H1 (cell line): ENCODE measurements around the gene C19orf12. TPM values are rescaled to one million over a fixed set of nuclear protein-coding genes. Genes with fewer than 3 reads are reported as not detected.

ENCODE experiments used
- CTCF ChIA-PET: fragments of 300-600 bp; sonication (Branson Sonifier 250); formaldehyde crosslinking; loops from one replicate; lab custom pipeline; 2021; ENCODE audit not compliant: partially characterized antibody; lab: Charles Lee
- POLR2A ChIA-PET: fragments of 300-600 bp; sonication (Branson Sonifier 250); formaldehyde crosslinking; loops from one replicate; lab custom pipeline; 2021; ENCODE audit warnings: inconsistent platforms; ENCODE audit not compliant: partially characterized antibody; lab: Charles Lee
- DNase-seq, 2 experiments: peaks; one replicate each; pipeline versions ENCODE4 v3.0.0 to v3.0.0-alpha.2; 2010 to 2022; ENCODE audit warnings: low spot score in 2 of 2, low read depth in 1 of 2, mixed read lengths in 1 of 2
- FAIRE-seq: peaks from 2 replicates; lab custom pipeline; 2011; peaks lifted over from hg19 to GRCh38; lab: Jason Lieb, UNC
- H2AFZ ChIP-seq: 2 replicates; pipeline ENCODE4 v1.8.1; 2012; ENCODE audit warnings: low read length, inconsistent platforms
- H2AK5ac ChIP-seq: 2 replicates; pipeline ENCODE4 v1.6.1; 2013; ENCODE audit warnings: low read depth, low read length
- H2BK120ac ChIP-seq: replicated peaks from 2 replicates; pipeline ENCODE3; 2013; ENCODE audit warnings: low read depth, low read length, inconsistent platforms
- H2BK12ac ChIP-seq: 2 replicates; pipeline ENCODE4 v1.6.1; 2013; ENCODE audit warnings: low read depth, low read length
- H2BK15ac ChIP-seq: 2 replicates; pipeline ENCODE4 v1.6.1; 2013; ENCODE audit warnings: low read length
- H2BK20ac ChIP-seq: 2 replicates; pipeline ENCODE4 v1.6.1; 2013; ENCODE audit warnings: low read length
- H2BK5ac ChIP-seq: 2 replicates; pipeline ENCODE4 v1.6.1; 2013; ENCODE audit warnings: low read depth, low read length
- H3K14ac ChIP-seq: 2 replicates; pipeline ENCODE4 v1.6.1; 2013; ENCODE audit warnings: inconsistent platforms; ENCODE audit not compliant: insufficient read length
- H3K18ac ChIP-seq: 2 replicates; pipeline ENCODE4 v1.6.1; 2013; ENCODE audit warnings: low read length; ENCODE audit errors: extremely low read depth
- H3K23ac ChIP-seq: 2 replicates; pipeline ENCODE4 v1.6.1; 2013; ENCODE audit warnings: inconsistent platforms; ENCODE audit not compliant: insufficient read length
- H3K23me2 ChIP-seq: 2 replicates; pipeline ENCODE4 v1.6.1; 2013; ENCODE audit warnings: low read depth, low read length
- H3K27ac ChIP-seq: 2 replicates; pipeline ENCODE4 v1.6.1; 2011; ENCODE audit warnings: low read depth, low read length, inconsistent platforms
- H3K27me3 ChIP-seq, 4 experiments: replicated peaks in 1 of 4; 1 replicate in 1 of 4; 2 replicates in 3 of 4; pipeline versions ENCODE4 v1.6.1 to v1.8.1; 2011 to 2013; ENCODE audit warnings: low read length in 3 of 4, mild to moderate bottlenecking in 3 of 4, inconsistent platforms in 2 of 4, mixed read lengths in 2 of 4, moderate library complexity in 1 of 4; ENCODE audit not compliant: control insufficient read depth in 3 of 4, insufficient read depth in 3 of 4; ENCODE audit errors: extremely low read depth in 1 of 4
- H3K36me3 ChIP-seq, 4 experiments: 2 replicates each; pipeline versions ENCODE4 v1.6.1 to v1.8.1; 2011 to 2013; ENCODE audit warnings: mild to moderate bottlenecking in 4 of 4, low read length in 3 of 4, moderate library complexity in 2 of 4, control low read depth in 1 of 4, inconsistent platforms in 1 of 4; ENCODE audit not compliant: insufficient read depth in 4 of 4, control insufficient read depth in 2 of 4
- H3K4ac ChIP-seq: replicated peaks from 2 replicates; pipeline ENCODE3; 2013; ENCODE audit warnings: low read length, low read depth, mixed read lengths, inconsistent platforms; ENCODE audit not compliant: insufficient read length
- H3K4me1 ChIP-seq, 4 experiments: replicated peaks in 1 of 4; 1 replicate in 1 of 4; 2 replicates in 3 of 4; pipeline versions ENCODE4 v1.6.1 to v1.8.1; 2011 to 2013; ENCODE audit warnings: low read length in 3 of 4, inconsistent platforms in 2 of 4, mixed read lengths in 1 of 4; ENCODE audit not compliant: insufficient read depth in 4 of 4, control insufficient read depth in 3 of 4
- H3K4me2 ChIP-seq, 2 experiments: 2 replicates each; pipeline versions ENCODE4 v1.6.1 to v1.8.1; 2011 to 2013; ENCODE audit warnings: low read depth in 2 of 2, low read length in 2 of 2, control low read depth in 1 of 2, inconsistent platforms in 1 of 2, mild to moderate bottlenecking in 1 of 2; ENCODE audit not compliant: insufficient read depth in 1 of 2
- H3K4me3 ChIP-seq, 4 experiments: fragments of 200-600, 300-600 bp in 1 of 4; sonication (generic), shearing (Covaris generic), sonication (Bioruptor Twin) in 1 of 4; 2 replicates each; pipeline versions ENCODE4 v1.5.1 to v1.8.1; 2011 to 2016; ENCODE audit warnings: low read length in 4 of 4, low read depth in 3 of 4, control low read depth in 2 of 4, inconsistent platforms in 2 of 4, mild to moderate bottlenecking in 2 of 4, mixed read lengths in 1 of 4, moderate library complexity in 1 of 4; ENCODE audit not compliant: insufficient read depth in 2 of 4; ENCODE audit errors: extremely low read depth in 1 of 4
- H3K56ac ChIP-seq: replicated peaks from 2 replicates; pipeline ENCODE3; 2013; ENCODE audit warnings: low read depth, mild to moderate bottlenecking, mixed read lengths, low read length, inconsistent platforms; ENCODE audit not compliant: insufficient read length
- H3K79me1 ChIP-seq: 2 replicates; pipeline ENCODE4 v1.6.1; 2013; ENCODE audit warnings: low read depth, low read length, control low read depth
- H3K79me2 ChIP-seq, 2 experiments: 2 replicates each; pipeline versions ENCODE4 v1.6.1 to v1.8.1; 2012 to 2013; ENCODE audit warnings: low read length in 2 of 2, mild to moderate bottlenecking in 2 of 2, inconsistent platforms in 1 of 2; ENCODE audit not compliant: insufficient read depth in 2 of 2, control insufficient read depth in 1 of 2
- H3K9ac ChIP-seq, 4 experiments: replicated peaks in 1 of 4; 1 replicate in 1 of 4; 2 replicates in 3 of 4; pipeline versions ENCODE4 v1.6.1 to v1.8.1; 2011 to 2013; ENCODE audit warnings: low read depth in 3 of 4, low read length in 3 of 4, control low read depth in 2 of 4, mild to moderate bottlenecking in 2 of 4, moderate library complexity in 2 of 4, inconsistent platforms in 1 of 4; ENCODE audit errors: extremely low read depth in 1 of 4
- H3K9me3 ChIP-seq, 2 experiments: 2 replicates each; pipeline versions ENCODE4 v1.6.1 to v1.8.1; 2012 to 2013; ENCODE audit warnings: mild to moderate bottlenecking in 2 of 2, moderate library complexity in 2 of 2, control low read depth in 1 of 2, inconsistent platforms in 1 of 2, low read depth in 1 of 2, low read length in 1 of 2, mixed read lengths in 1 of 2; ENCODE audit not compliant: insufficient read depth in 2 of 2
- H4K20me1 ChIP-seq, 2 experiments: replicated peaks in 1 of 2; 2 replicates each; pipeline versions ENCODE3 to v1.8.1; 2011 to 2013; ENCODE audit warnings: inconsistent platforms in 2 of 2, low read length in 2 of 2, mild to moderate bottlenecking in 1 of 2; ENCODE audit not compliant: insufficient read depth in 2 of 2, control insufficient read depth in 1 of 2
- H4K5ac ChIP-seq: 2 replicates; pipeline ENCODE4 v1.6.1; 2013; ENCODE audit warnings: low read length, low read depth, mixed read lengths, inconsistent platforms; ENCODE audit not compliant: insufficient read length
- H4K8ac ChIP-seq: 2 replicates; pipeline ENCODE4 v1.8.0; 2013; ENCODE audit warnings: mild to moderate bottlenecking, moderate library complexity, low read length, inconsistent platforms; ENCODE audit not compliant: insufficient read depth; ENCODE audit errors: extremely low read depth
- H4K91ac ChIP-seq: replicated peaks from 2 replicates; pipeline ENCODE3; 2013; ENCODE audit warnings: low read length, mixed read lengths, inconsistent platforms; ENCODE audit not compliant: insufficient read length
- SP2 ChIP-seq: IDR thresholded peaks from 2 replicates; pipeline ENCODE4 v1.6.1; 2012; ENCODE audit warnings: mild to moderate bottlenecking, low read length, inconsistent platforms
- WGBS, 2 experiments: shearing (Covaris generic) in 1 of 2; methylation state at CpG; one replicate each; pipeline versions ENCODE4 v1.1.6 to v1.1.7; 2013 to 2015; ENCODE audit warnings: low lambda C conversion rate in 2 of 2, mixed read lengths in 2 of 2, inconsistent platforms in 1 of 2, low coverage in 1 of 2, missing lambda C conversion rate in 1 of 2; ENCODE audit not compliant: insufficient replicate concordance in 2 of 2, insufficient coverage in 1 of 2, insufficient read length in 1 of 2; ENCODE audit errors: extremely low coverage in 1 of 2, missing lambda C conversion rate in 1 of 2; 5-methylcytosine and 5-hydroxymethylcytosine counted together
- polyA plus RNA-seq, 7 experiments: library from polyadenylated mRNA; depleted of rRNA in 3 of 7; stranded (reverse) in 5 of 7; unstranded in 2 of 7; fragments of >200 nt in 5 of 7; fragments of 200-250 nt in 2 of 7; gene quantifications; 1 replicate in 5 of 7; 2 replicates in 1 of 7; 4 replicates in 1 of 7; pipeline versions ENCODE4 v1.2.1 to v1.2.3, GENCODE V29; 2011 to 2013; ENCODE audit warnings: missing spikeins in 2 of 7, mixed read lengths in 2 of 7
- total RNA-seq: library from RNA; stranded (reverse); fragmentation: NEBNext Ultra II Directional; extraction: Animal tissue kit (Norgen Biotek cat#: 25700); gene quantifications from 2 replicates; pipeline ENCODE4 v1.2.1, GENCODE V29; 2021

Gene C19orf12
- total and polyA plus RNA-seq, 2 of the 8 experiments (the other 6 are each of a cell fraction or from before 2014, with no cell fraction given): 10.7 to 11.9 TPM

GRCh38 chr19:29680937-29681336 is 34.1 kb downstream of the C19orf12 start:
- H2BK120ac ChIP-seq: no peak overlapping the region
- H3K27ac ChIP-seq: no peak overlapping the region
- H3K27me3 ChIP-seq: no peaks in the 10 kb centered on the region
- POLR2A ChIA-PET: no interaction called here
- no peak overlapping the region for H3K4me3 ChIP-seq
- H3K23ac ChIP-seq: no peak overlapping the region
- no peak overlapping the region for H3K14ac ChIP-seq
- no peaks in the 10 kb centered on the region for H3K79me1 ChIP-seq
- H3K4me2 ChIP-seq: no peak overlapping the region
- H2AK5ac ChIP-seq: no peak overlapping the region
- no peak overlapping the region for H2BK15ac ChIP-seq
- H3K23me2 ChIP-seq: no peaks in the 10 kb centered on the region
- no peaks in the 10 kb centered on the region for H3K9me3 ChIP-seq
- no peak overlapping the region for H3K56ac ChIP-seq
- H2BK12ac ChIP-seq: no peak overlapping the region
- peaks cover 0 to 3% of the 10 kb centered on the region in 2 experiments for H4K20me1 ChIP-seq
- no peaks in the 10 kb centered on the region for H3K79me2 ChIP-seq
- no peak overlapping the region for H2BK5ac ChIP-seq
- no peak for DNase-seq
- H3K4ac ChIP-seq: no peak overlapping the region
- peaks cover 0 to 4% (median 0%) of the 10 kb centered on the region in 4 experiments; a peak in 2 of 7 replicates for H3K4me1 ChIP-seq
- H4K8ac ChIP-seq: no peak overlapping the region
- H3K36me3 ChIP-seq: no peaks in the 10 kb centered on the region; a peak in 1 of 8 replicates
- no peak overlapping the region for H3K18ac ChIP-seq
- no peak overlapping the region for H3K9ac ChIP-seq
- WGBS, 2 experiments: 92% methylated on average over 7 of the region's 7 CpGs; no CpG with 5 or more reads in 1 of the 2 experiments
- H4K91ac ChIP-seq: no peak overlapping the region
- H2BK20ac ChIP-seq: no peak overlapping the region
- FAIRE-seq: no peak
- H4K5ac ChIP-seq: no peak overlapping the region
- CTCF ChIA-PET: interaction anchor here (0.7 to 2.0 kb wide), 5 partner anchors 9 to 70 kb away, joined by 3 to 7 read pairs (median 4); no protein-coding TSS in a partner anchor
- H2AFZ ChIP-seq: no peak overlapping the region
- no peak for TF ChIP-seq SP2
